GM23338 (cell line): ENCODE data around the gene RIPK4. TPM values are rescaled to one million over a fixed set of nuclear protein-coding genes. Genes with fewer than 3 reads are reported as not detected.

Experiments
- ATAC-seq: fragments of 200-7000 bp; cut with Tn5 transposase; 3 replicates; pipeline ENCODE4 v1.9.1; 2020
- DNase-seq: peaks from one replicate; pipeline ENCODE4 v3.0.0-alpha.2; 2015; ENCODE audit warnings: low spot score
- H2AFZ ChIP-seq: fragments of 200-600 bp; sonication (generic); 2 replicates; pipeline ENCODE4 v1.8.0; 2016; ENCODE audit warnings: antibody characterized with exemption, mild to moderate bottlenecking, moderate library complexity
- H3F3A ChIP-seq: fragments of 200-600 bp; sonication (generic); replicated peaks from 2 replicates; pipeline ENCODE4 v1.8.0; 2017; ENCODE audit warnings: antibody characterized with exemption, mixed run types, low read depth
- H3K27ac ChIP-seq: fragments of 200-600 bp; sonication (generic); 2 replicates; pipeline ENCODE4 v1.6.1; 2016; ENCODE audit warnings: low read depth
- H3K27me3 ChIP-seq: fragments of 200-600 bp; sonication (generic); 2 replicates; pipeline ENCODE4 v1.8.0; 2016; ENCODE audit warnings: mild to moderate bottlenecking, mixed run types, moderate library complexity; ENCODE audit not compliant: insufficient read depth
- H3K36me3 ChIP-seq: fragments of 200-600 bp; sonication (generic); 2 replicates; pipeline ENCODE4 v1.8.0; 2016; ENCODE audit warnings: mild to moderate bottlenecking; ENCODE audit not compliant: insufficient read depth
- H3K4me1 ChIP-seq: fragments of 200-600 bp; sonication (generic); 2 replicates; pipeline ENCODE4 v1.8.0; 2016; ENCODE audit warnings: mild to moderate bottlenecking, moderate library complexity; ENCODE audit not compliant: insufficient read depth
- H3K4me2 ChIP-seq: fragments of 200-600 bp; sonication (generic); 2 replicates; pipeline ENCODE4 v1.7.1; 2017; ENCODE audit warnings: mixed run types
- H3K4me3 ChIP-seq: fragments of 200-600 bp; sonication (generic); 2 replicates; pipeline ENCODE4 v1.6.1; 2016; ENCODE audit warnings: mixed run types
- H3K79me2 ChIP-seq: fragments of 200-600 bp; sonication (generic); replicated peaks from 2 replicates; pipeline ENCODE4 v1.8.0; 2017; ENCODE audit warnings: mild to moderate bottlenecking; ENCODE audit not compliant: insufficient read depth
- H3K9me2 ChIP-seq: fragments of 200-600 bp; sonication (generic); 2 replicates; pipeline ENCODE4 v1.8.0; 2017; ENCODE audit not compliant: insufficient read depth
- H4K20me1 ChIP-seq: fragments of 200-600 bp; sonication (generic); replicated peaks from 2 replicates; pipeline ENCODE4 v1.8.0; 2017; ENCODE audit warnings: mild to moderate bottlenecking; ENCODE audit not compliant: insufficient read depth
- H3K27ac Mint-ChIP-seq: 2 replicates; pipeline ENCODE4 v1.8.0; 2020; ENCODE audit warnings: inconsistent platforms, mild to moderate bottlenecking, moderate library complexity, mixed read lengths
- H3K27me3 Mint-ChIP-seq: 3 replicates; pipeline ENCODE4 v1.8.0; 2022; ENCODE audit warnings: low read depth, mild to moderate bottlenecking, moderate library complexity, mixed read lengths, inconsistent platforms; ENCODE audit not compliant: insufficient read depth, poor library complexity
- H3K36me3 Mint-ChIP-seq: 3 replicates; pipeline ENCODE4 v1.8.0; 2021; ENCODE audit warnings: low read depth, mild to moderate bottlenecking, inconsistent platforms, moderate library complexity, mixed read lengths
- H3K4me1 Mint-ChIP-seq: 3 replicates; pipeline ENCODE4 v1.8.0; 2020; ENCODE audit warnings: mild to moderate bottlenecking, inconsistent platforms, mixed read lengths
- H3K4me3 Mint-ChIP-seq: 3 replicates; pipeline ENCODE4 v1.8.0; 2021; ENCODE audit warnings: moderate library complexity, mild to moderate bottlenecking, inconsistent platforms, mixed read lengths
- H3K9me3 Mint-ChIP-seq: 3 replicates; pipeline ENCODE4 v1.8.0; 2020; ENCODE audit warnings: moderate library complexity, mild to moderate bottlenecking, inconsistent platforms, mixed read lengths
- CREB1 ChIP-seq: fragments of 250-450 bp; sonication (Bioruptor Pico); IDR thresholded peaks from 2 replicates; pipeline ENCODE4 v1.5.0; 2020; ENCODE audit warnings: low read depth, mild to moderate bottlenecking, moderate library complexity
- EZH2phosphoT487 ChIP-seq: fragments of 200-600 bp; sonication (generic); IDR thresholded peaks from one replicate; pipeline ENCODE4 v1.8.1; 2018; ENCODE audit warnings: antibody characterized with exemption; ENCODE audit not compliant: unreplicated experiment
- JUNB ChIP-seq: IDR thresholded peaks from one replicate; pipeline ENCODE4 v1.6.1; 2016; ENCODE audit warnings: antibody characterized with exemption; ENCODE audit not compliant: unreplicated experiment
- NANOG ChIP-seq: IDR thresholded peaks from 2 replicates; pipeline ENCODE4 v1.6.1; 2016; ENCODE audit warnings: antibody characterized with exemption, borderline replicate concordance
- POLR2AphosphoS5 ChIP-seq: IDR thresholded peaks from 2 replicates; pipeline ENCODE4 v1.6.1; 2016; ENCODE audit warnings: antibody characterized with exemption, low read depth
- ZNF114 ChIP-seq: fragments of 250-450 bp; sonication (Bioruptor Pico); IDR thresholded peaks from 2 replicates; pipeline ENCODE4 v1.5.0; 2020; ENCODE audit warnings: mild to moderate bottlenecking, moderate library complexity
- ZNF331 ChIP-seq: fragments of 250-450 bp; sonication (Bioruptor Pico); IDR thresholded peaks from 2 replicates; pipeline ENCODE4 v1.5.0; 2020; ENCODE audit warnings: low read depth, mild to moderate bottlenecking, moderate library complexity
- polyA plus RNA-seq: library from polyadenylated mRNA; unstranded; fragments of >200 nt; fragmentation: Nextera tagmentation; extraction: Ambion mirVana; gene quantifications from 2 replicates; pipeline ENCODE4 v1.2.1, GENCODE V29; 2016
- total RNA-seq: library from RNA; depleted of rRNA; stranded (reverse); fragments of >200 nt; shearing (Covaris generic); gene quantifications from 2 replicates; pipeline ENCODE4 v1.2.3, GENCODE V29; 2014
- TF ChIP-seq, protein P1 (sequence below): IDR thresholded peaks from one replicate; pipeline ENCODE4 v1.6.1; 2018; ENCODE audit warnings: antibody characterized with exemption; ENCODE audit not compliant: unreplicated experiment
- TF ChIP-seq, protein P2 (sequence below), 2 experiments: fragments of 200-600 bp in 1 of 2; sonication (generic) in 1 of 2; conservative IDR thresholded peaks; 2 replicates each; pipeline versions ENCODE4 v1.5.1 to v1.6.1; 2016 to 2017; ENCODE audit warnings: antibody characterized with exemption in 2 of 2, low read depth in 2 of 2, mild to moderate bottlenecking in 2 of 2, moderate library complexity in 1 of 2
- TF ChIP-seq, protein P3 (sequence below): fragments of 250-450 bp; sonication (Bioruptor Pico); IDR thresholded peaks from 2 replicates; pipeline ENCODE4 v1.5.0; 2020; ENCODE audit warnings: mild to moderate bottlenecking, moderate library complexity

RIPK4 gene
- total and polyA plus RNA-seq, 2 experiments from 2014 or later = 2.5 to 9.9 TPM

DNA sequence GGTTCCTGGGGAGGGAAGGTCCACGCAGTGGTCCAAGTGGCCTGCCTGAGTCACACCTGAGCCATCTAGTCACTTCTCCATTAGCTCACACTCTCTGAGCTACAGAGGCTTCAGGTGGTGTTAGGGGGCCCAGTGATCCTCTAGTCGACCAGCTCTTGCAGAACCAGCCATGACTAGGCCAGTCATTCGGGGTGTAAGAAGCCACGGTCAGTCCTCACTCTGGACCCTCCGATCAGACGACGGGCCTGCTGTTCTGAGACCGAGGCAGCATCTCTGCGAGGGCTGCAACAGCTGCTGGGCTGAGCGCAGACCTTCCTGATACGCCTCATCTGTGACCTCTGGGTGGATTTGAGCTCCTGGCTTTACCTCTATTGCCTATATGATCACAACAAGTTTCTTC, 68.8 kb downstream of the RIPK4 start (continued):
- TF ChIP-seq, protein P1, sequence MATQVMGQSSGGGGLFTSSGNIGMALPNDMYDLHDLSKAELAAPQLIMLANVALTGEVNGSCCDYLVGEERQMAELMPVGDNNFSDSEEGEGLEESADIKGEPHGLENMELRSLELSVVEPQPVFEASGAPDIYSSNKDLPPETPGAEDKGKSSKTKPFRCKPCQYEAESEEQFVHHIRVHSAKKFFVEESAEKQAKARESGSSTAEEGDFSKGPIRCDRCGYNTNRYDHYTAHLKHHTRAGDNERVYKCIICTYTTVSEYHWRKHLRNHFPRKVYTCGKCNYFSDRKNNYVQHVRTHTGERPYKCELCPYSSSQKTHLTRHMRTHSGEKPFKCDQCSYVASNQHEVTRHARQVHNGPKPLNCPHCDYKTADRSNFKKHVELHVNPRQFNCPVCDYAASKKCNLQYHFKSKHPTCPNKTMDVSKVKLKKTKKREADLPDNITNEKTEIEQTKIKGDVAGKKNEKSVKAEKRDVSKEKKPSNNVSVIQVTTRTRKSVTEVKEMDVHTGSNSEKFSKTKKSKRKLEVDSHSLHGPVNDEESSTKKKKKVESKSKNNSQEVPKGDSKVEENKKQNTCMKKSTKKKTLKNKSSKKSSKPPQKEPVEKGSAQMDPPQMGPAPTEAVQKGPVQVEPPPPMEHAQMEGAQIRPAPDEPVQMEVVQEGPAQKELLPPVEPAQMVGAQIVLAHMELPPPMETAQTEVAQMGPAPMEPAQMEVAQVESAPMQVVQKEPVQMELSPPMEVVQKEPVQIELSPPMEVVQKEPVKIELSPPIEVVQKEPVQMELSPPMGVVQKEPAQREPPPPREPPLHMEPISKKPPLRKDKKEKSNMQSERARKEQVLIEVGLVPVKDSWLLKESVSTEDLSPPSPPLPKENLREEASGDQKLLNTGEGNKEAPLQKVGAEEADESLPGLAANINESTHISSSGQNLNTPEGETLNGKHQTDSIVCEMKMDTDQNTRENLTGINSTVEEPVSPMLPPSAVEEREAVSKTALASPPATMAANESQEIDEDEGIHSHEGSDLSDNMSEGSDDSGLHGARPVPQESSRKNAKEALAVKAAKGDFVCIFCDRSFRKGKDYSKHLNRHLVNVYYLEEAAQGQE = no peak
- TF ChIP-seq JUNB (no peak), POLR2AphosphoS5 (no peak), NANOG (no peak)
- TF ChIP-seq, protein P2, sequence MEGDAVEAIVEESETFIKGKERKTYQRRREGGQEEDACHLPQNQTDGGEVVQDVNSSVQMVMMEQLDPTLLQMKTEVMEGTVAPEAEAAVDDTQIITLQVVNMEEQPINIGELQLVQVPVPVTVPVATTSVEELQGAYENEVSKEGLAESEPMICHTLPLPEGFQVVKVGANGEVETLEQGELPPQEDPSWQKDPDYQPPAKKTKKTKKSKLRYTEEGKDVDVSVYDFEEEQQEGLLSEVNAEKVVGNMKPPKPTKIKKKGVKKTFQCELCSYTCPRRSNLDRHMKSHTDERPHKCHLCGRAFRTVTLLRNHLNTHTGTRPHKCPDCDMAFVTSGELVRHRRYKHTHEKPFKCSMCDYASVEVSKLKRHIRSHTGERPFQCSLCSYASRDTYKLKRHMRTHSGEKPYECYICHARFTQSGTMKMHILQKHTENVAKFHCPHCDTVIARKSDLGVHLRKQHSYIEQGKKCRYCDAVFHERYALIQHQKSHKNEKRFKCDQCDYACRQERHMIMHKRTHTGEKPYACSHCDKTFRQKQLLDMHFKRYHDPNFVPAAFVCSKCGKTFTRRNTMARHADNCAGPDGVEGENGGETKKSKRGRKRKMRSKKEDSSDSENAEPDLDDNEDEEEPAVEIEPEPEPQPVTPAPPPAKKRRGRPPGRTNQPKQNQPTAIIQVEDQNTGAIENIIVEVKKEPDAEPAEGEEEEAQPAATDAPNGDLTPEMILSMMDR (conservative IDR thresholded peaks at IDR 0.05; ENCODE audit: low read depth in 2 of 2) = no peak

DNA sequence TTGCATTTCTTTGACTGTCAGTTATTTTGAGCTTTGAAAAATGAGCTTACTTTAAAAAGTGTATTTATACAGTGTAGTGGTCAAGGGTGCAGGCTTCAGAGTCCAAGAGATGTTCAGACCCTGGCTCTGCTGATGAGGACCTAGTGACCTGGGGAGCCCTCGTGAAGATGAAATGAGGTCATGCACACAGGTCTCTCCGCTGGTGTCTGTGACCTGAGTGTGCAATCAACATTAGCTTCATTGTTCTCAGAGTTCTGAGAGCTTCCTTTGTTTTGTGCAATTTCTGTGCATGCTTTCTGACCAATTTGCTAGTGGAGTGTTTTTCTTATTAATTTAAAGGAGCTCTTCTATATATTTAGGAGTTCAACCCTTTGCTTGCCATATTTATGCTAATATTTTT, 71.3 kb downstream of the RIPK4 start:
- Mint-ChIP-seq H3K4me3 (no peak overlapping the region), H3K27ac (no peak overlapping the region), H3K9me3 (no peaks in the 10 kb centered on the region; the same call in 2 of the 3 replicates), H3K4me1 (0 out of 3 replicates have a peak, but pooled peaks cover 4% of the 10 kb centered on the region), H3K36me3 (no peaks in the 10 kb centered on the region), H3K27me3 (peaks cover 7% of the 10 kb centered on the region)
- Histone ChIP-seq H3K79me2 (no peaks in the 10 kb centered on the region), H3K27me3 (no peaks in the 10 kb centered on the region), H2AFZ (no peak overlapping the region), H3K4me2 (no peak overlapping the region), H3F3A (no peaks in the 10 kb centered on the region), H3K4me3 (no peak overlapping the region), H3K9me2 (peaks cover 1% of the 10 kb centered on the region; the same call in 1 of the 2 replicates), H3K36me3 (no peaks in the 10 kb centered on the region), H3K4me1 (no peaks in the 10 kb centered on the region), H3K27ac (no peak overlapping the region), H4K20me1 (no peaks in the 10 kb centered on the region)
- DNase-seq = no peak
- no peak for ATAC-seq
- no peak for TF ChIP-seq POLR2AphosphoS5
- TF ChIP-seq ZNF114 (CRISPR knock-in tag) = no peak
- TF ChIP-seq, protein P1 = no peak
- TF ChIP-seq CREB1 (CRISPR knock-in tag) = no peak
- TF ChIP-seq NANOG = no peak
- TF ChIP-seq, protein P3, sequence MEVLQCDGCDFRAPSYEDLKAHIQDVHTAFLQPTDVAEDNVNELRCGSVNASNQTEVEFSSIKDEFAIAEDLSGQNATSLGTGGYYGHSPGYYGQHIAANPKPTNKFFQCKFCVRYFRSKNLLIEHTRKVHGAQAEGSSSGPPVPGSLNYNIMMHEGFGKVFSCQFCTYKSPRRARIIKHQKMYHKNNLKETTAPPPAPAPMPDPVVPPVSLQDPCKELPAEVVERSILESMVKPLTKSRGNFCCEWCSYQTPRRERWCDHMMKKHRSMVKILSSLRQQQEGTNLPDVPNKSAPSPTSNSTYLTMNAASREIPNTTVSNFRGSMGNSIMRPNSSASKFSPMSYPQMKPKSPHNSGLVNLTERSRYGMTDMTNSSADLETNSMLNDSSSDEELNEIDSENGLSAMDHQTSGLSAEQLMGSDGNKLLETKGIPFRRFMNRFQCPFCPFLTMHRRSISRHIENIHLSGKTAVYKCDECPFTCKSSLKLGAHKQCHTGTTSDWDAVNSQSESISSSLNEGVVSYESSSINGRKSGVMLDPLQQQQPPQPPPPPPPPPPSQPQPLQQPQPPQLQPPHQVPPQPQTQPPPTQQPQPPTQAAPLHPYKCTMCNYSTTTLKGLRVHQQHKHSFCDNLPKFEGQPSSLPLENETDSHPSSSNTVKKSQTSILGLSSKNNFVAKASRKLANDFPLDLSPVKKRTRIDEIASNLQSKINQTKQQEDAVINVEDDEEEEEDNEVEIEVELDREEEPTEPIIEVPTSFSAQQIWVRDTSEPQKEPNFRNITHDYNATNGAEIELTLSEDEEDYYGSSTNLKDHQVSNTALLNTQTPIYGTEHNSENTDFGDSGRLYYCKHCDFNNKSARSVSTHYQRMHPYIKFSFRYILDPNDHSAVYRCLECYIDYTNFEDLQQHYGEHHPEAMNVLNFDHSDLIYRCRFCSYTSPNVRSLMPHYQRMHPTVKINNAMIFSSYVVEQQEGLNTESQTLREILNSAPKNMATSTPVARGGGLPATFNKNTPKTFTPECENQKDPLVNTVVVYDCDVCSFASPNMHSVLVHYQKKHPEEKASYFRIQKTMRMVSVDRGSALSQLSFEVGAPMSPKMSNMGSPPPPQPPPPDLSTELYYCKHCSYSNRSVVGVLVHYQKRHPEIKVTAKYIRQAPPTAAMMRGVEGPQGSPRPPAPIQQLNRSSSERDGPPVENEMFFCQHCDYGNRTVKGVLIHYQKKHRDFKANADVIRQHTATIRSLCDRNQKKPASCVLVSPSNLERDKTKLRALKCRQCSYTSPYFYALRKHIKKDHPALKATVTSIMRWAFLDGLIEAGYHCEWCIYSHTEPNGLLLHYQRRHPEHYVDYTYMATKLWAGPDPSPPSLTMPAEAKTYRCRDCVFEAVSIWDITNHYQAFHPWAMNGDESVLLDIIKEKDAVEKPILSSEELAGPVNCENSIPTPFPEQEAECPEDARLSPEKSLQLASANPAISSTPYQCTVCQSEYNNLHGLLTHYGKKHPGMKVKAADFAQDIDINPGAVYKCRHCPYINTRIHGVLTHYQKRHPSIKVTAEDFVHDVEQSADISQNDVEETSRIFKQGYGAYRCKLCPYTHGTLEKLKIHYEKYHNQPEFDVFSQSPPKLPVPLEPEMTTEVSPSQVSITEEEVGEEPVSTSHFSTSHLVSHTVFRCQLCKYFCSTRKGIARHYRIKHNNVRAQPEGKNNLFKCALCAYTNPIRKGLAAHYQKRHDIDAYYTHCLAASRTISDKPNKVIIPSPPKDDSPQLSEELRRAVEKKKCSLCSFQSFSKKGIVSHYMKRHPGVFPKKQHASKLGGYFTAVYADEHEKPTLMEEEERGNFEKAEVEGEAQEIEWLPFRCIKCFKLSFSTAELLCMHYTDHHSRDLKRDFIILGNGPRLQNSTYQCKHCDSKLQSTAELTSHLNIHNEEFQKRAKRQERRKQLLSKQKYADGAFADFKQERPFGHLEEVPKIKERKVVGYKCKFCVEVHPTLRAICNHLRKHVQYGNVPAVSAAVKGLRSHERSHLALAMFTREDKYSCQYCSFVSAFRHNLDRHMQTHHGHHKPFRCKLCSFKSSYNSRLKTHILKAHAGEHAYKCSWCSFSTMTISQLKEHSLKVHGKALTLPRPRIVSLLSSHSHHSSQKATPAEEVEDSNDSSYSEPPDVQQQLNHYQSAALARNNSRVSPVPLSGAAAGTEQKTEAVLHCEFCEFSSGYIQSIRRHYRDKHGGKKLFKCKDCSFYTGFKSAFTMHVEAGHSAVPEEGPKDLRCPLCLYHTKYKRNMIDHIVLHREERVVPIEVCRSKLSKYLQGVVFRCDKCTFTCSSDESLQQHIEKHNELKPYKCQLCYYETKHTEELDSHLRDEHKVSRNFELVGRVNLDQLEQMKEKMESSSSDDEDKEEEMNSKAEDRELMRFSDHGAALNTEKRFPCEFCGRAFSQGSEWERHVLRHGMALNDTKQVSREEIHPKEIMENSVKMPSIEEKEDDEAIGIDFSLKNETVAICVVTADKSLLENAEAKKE = no peak
- TF ChIP-seq ZNF331 (CRISPR knock-in tag) = no peak
- no peak for TF ChIP-seq JUNB
- no peak for TF ChIP-seq EZH2phosphoT487
